ENCODE measurements around the gene FDXACB1. TPM values are rescaled to one million over a fixed set of nuclear protein-coding genes. Genes with fewer than 3 reads are reported as not detected.
"Not testable (repeated sequence)": the region's sequence is repeated elsewhere in the genome, so short reads cannot be mapped to it uniquely, and the experiment has no call there.

The FDXACB1 gene
- total RNA-seq, 2 donors from 2014 or later, result 1.0 to 1.2 TPM

GRCh38 chr11:111911563-111912401 is 32.8 kb upstream of the FDXACB1 start, which contains the start of gene CRYAB:
CRYAB (minus strand) TSS chr11:111911770; CDS start chr11:111911724, 46 bp downstream.
- intact Hi-C loops (cut with DNase I), result no loop called here
- peak; percentile 82 to 87 for ATAC-seq
- peak; percentile 90 for DNase-seq

DNA sequence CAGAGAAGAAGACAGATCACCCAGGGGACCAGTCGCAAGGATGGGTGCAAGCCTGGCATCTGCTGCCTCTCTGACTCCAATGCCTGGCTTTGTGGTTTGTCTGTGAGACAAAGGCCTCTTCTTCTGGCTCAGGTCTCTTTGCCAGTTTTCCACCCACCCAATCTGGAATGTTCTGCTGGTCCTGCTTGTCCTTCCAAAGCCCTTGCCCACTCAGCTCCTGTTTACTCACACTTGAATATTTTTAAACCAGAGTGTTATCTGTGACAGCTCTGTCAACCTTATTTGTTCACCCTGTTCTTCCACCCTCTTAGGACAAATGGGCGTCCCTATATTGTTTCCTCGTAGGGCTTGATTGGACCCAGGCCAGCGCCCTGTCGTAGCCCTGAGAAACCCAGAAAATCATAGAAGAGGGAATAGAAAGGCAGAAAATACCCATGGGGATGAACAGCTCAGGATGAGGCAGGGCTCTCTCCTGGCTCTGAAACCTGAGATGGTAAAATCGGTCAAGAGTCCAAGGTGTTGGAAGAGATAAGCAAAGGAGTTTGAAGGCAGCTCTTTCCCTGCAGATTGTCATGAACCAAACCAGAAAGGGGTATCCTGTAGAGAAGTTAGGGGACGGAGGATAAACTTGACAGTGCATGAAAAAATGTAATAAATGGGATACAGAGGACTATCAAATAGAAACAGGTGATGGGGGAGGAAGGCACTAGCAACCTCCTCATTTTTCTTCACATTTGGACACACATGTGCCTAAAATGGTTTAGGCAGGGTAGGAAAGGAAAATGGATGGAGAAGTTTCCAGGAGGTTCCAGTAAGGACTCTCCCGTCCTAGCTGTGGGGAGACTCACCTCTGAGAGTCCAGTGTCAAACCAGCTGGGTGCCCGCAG is 32.0 kb upstream of the FDXACB1 start:
- ATAC-seq, result peak; percentile 2 to 24
- intact Hi-C loops (cut with DNase I), result no loop called here
- DNase-seq, result peak; percentile 42

DNA sequence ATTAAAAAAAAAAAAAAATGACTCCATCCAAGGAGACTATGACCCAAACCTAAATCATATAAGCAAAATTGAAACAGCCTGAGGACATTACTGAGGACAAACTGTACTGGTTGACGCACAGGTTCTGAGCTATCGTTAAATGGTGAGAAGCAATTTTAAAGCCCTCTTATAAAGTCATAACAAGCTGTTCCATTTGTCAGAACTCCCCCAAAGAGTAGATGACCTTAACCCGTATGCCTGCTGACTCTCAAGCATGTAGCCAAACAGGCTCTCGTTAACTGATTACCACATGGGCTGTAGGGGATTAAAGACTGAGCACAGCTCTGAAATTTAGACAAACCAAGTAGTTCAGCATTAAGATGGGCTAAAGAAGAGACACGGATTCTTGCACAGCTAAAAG is 30.4 kb upstream of the FDXACB1 start:
- intact Hi-C loops (cut with DNase I), result no loop called here
- no peak for ATAC-seq
- no peak for DNase-seq

DNA sequence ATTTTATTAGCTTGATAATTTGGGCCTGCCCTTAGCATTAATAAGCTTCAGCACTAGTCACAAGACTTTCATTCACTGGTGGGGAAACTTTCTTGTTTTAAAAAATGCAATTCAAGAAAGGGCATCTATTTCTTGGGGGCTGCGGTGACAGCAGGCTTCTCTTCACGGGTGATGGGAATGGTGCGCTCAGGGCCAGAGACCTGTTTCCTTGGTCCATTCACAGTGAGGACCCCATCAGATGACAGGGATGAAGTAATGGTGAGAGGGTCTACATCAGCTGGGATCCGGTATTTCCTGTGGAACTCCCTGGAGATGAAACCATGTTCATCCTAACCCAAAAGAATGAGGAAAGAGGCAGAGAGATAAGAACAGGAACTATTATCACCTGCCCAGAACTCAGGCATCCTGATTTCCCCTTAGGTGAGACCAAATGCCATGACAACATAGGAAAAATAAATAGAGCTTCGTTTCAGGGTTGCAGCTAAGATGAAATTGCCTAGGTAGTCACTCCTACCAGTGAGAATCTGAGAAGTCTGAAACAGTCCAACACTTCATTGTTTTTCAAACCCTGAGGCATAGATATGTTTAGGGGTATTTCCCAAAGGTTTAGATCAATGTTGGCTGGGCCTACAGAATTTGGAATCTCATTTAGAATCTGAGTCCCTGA is 29.8 kb upstream of the FDXACB1 start:
- no peak for DNase-seq

DNA sequence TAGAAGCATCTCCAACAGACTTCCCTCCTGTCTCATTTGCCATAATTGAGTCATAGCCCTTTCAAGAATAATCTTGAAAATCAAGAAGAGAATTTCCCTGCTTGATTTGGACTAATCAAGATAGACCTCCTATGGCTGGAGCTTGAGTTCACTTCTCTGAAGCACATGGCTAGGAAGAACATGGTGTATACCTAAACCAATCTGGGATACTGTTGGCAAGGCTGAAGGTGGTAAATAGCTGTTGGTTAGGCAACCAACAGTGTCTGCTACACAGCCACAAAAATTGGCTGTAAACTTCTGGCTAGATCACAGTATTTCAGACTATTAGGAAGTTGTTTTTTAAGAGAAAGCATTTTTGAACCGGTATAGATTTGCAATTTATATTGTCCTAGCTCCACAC is 27.7 kb upstream of the FDXACB1 start:
- DNase-seq (no peak), ATAC-seq (no peak)
- intact Hi-C loops (cut with DNase I), result no loop called here

More for the DNA sequence above, 29.8 kb upstream of the FDXACB1 start:
- no peak for ATAC-seq
- intact Hi-C loops (cut with DNase I), result no loop called here

DNA sequence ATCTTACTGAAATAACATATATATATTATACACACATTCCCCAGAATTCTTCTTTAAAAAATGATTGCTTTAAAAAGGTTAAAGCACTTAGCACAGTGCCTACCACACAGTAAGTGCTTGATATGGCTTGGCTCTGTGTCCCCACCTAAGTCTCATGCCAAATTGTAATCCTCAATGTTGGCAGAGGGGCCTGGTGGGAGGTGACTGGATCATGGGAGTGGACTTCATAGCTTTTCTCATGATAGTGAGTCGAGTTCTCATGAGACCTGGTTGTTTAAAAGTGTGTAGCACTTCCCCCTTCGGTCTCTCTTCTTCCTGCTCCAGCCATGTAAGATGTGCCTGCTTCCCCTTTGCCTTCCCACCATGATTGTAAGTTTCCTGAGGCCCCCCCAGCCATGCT is 26.4 kb upstream of the FDXACB1 start:
- peak; percentile 65 to 80 for ATAC-seq
- no peak for DNase-seq
- intact Hi-C loops (cut with DNase I), result no loop called here

GRCh38 chr11:111886844-111887243 is 7.9 kb upstream of the FDXACB1 start:
- intact Hi-C loops (cut with DNase I), result no loop called here

GRCh38 chr11:111886032-111886431 is 7.1 kb upstream of the FDXACB1 start:
- no peak for DNase-seq
- intact Hi-C loops (cut with DNase I), result no loop called here
- no peak for ATAC-seq

More at GRCh38 chr11:111886844-111887243, 7.9 kb upstream of the FDXACB1 start:
- no peak for DNase-seq
- no peak for ATAC-seq

- ATAC-seq; DNase-seq; intact Hi-C loops (cut with DNase I): not testable (repeated sequence)
These were observed 6.1 kb upstream of the FDXACB1 start for GRCh38 chr11:111885053-111885452.

- intact Hi-C loops (cut with DNase I), result no loop called here
- ATAC-seq (no peak), DNase-seq (no peak)
These were observed 3.2 kb upstream of the FDXACB1 start for GRCh38 chr11:111882202-111882601.

- DNase-seq (no peak), ATAC-seq (peak; percentile 2 to 6)
- intact Hi-C loops (cut with DNase I), result loop anchor here (2.0 to 10.0 kb wide), 4 partner anchors 53 to 103 kb away; partner anchors contain the start of gene DIXDC1 (in 1 of the 2)
These were observed 634 bp upstream of the FDXACB1 start for GRCh38 chr11:111879637-111879960.

GRCh38 chr11:111878385-111878848 is 548 bp downstream of the FDXACB1 start:
- DNase-seq (no peak), ATAC-seq (peak in 1 of 2 donors; percentile 0)
- intact Hi-C loops (cut with DNase I), result loop anchor here (2.0 to 10.0 kb wide), 4 partner anchors 54 to 104 kb away; partner anchors contain the start of gene DIXDC1 (in 1 of the 2)

DNA sequence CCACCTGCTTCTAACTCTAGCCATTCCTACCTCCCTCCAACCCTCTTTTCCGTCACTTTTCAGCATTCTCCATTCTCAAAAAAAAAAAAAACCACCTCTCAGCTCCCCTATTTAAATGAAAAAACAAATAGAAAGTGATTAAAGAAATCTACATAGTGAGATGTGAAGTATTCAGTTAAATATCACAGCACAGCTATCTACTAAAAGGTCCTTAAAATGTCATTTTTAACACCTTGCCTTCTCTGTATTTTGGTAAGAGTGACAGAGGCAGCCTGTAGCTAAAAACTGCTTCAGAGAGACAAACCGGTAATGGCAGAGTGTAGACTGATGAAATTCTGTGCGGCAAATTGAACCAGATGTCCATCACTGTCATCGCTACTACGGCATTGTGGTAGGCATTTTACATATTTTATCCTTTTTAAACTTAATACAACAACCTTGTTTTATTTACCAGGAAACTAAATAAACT is 7.2 kb downstream of the FDXACB1 start:
- no peak for DNase-seq
- ATAC-seq, result peak in 1 of 2 donors; percentile 13
- intact Hi-C loops (cut with DNase I), result loop anchor here in 1 of 2 donors (10.0 kb wide), 2 partner anchors 63 to 103 kb away; partner anchors contain the start of gene DIXDC1

DNA sequence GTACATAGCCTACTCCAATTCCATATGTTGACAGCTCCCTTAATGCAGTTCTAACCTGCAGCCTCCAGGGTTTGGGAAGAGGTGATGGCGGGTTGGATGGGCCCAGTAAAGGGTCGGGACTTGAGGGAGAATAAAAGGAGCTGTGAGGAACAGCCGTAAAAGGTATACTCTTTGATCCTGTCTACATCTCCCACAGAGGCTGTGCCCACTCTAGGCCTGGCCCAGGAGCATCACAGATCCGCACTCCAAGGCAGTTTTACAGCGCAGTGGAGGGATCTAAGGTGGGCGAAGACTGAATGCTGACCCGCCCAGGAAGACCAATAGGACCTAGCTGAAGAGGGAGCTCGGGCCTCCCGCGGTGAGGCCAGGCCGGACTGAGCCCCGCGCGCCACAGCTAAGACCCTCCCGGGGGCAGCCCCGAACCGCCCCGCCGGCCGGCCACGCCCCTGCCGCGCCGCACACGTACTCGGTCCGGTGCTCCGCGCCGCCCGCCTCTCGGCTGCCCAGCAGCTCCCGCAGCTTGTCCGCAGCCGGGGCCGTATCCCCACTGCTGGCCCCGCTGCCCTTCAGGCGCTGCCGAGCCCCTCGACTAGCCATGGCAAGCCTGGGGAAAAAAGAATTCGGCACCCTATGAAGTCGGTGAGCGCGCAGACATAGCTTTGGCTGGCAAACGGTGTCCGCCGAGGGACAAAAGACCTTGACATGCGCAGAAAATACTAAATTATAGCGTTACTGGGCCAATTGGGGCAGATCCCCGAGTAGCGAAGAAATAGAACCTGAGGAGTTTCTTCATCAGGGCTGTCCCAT is 7.9 kb downstream of the FDXACB1 start, which contains the start of gene ALG9:
Gene ALG9, minus strand, starts transcription at position 696 of the 807 bp plus-strand sequence. Its CDS starts 99 bp downstream, at position 597.
- DNase-seq (peak; percentile 86), ATAC-seq (peak; percentile 97)
- intact Hi-C loops (cut with DNase I), result loop anchor here in 1 of 2 donors (10.0 kb wide), 2 partner anchors 64 to 104 kb away; partner anchors contain the start of gene DIXDC1

DNA sequence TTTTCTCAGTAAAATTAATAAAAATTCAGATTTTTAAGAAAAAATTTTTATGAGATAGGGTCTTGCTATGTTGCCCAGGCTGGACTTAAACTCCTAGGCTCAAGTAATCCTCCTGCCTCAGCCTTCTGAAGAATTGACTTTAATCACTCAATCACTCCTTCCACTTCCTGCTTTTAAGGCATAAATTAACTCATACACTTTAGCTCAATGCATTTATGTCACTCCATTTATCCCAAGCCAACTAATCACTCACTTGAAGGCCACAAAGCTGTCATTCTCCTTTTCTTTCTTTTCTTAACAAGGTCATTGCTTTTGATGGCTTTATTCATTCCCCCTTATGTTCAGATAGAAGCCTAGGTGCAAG is 8.5 kb downstream of the FDXACB1 start:
- intact Hi-C loops (cut with DNase I), result loop anchor here in 1 of 2 donors (10.0 kb wide), 2 partner anchors 64 to 104 kb away; partner anchors contain the start of gene DIXDC1
- DNase-seq, result no peak
- ATAC-seq, result no peak

DNA sequence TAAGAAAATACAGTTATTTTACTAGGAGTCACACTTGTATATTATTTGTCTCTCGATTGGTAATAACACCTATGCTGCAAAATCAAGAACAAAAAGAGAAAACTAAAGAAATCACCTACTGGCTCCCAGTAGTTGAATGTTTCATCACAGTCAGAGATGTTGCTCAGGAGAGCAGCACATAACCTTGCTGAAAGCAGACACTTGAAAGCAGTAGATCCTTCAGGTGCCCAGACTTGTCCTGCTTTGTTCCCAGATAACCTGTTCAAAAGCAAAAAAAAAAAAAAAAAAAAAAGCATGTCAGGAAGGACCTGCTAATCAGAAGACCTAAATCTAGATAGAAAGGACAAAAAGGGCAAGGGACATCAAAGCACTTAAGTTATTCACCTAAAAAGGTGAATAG is 8.9 kb downstream of the FDXACB1 start:
- ATAC-seq (no peak), DNase-seq (no peak)
- intact Hi-C loops (cut with DNase I), result loop anchor here in 1 of 2 donors (10.0 kb wide), 2 partner anchors 65 to 105 kb away; partner anchors contain the start of gene DIXDC1

DNA sequence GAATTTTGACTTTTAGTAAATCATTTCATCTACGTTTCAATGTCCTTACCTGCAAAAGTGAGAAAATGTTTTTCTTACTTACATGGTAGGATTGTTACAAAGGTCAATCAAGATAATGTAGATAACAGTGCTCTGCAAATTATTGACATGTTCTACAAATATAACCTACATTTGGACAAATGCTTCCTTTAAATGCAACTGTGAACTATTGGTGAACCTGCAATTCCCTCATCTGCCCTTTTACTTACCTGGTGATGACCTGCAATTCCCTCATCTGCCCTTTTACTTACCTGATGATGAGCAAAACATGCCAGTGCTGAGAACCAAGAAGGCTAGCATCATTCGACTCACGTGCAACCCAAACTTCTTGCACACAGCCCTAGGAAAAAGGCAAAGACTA is 18.7 kb downstream of the FDXACB1 start:
- DNase-seq (no peak), ATAC-seq (no peak)
- intact Hi-C loops (cut with DNase I), result no loop called here

GRCh38 chr11:111855506-111855905 is 23.5 kb downstream of the FDXACB1 start:
- intact Hi-C loops (cut with DNase I), result no loop called here
- no peak for DNase-seq
- no peak for ATAC-seq
